IMR-90 (cell line): ENCODE results near the gene CDH23. TPM values are rescaled to one million over a fixed set of nuclear protein-coding genes. Genes with fewer than 3 reads are reported as not detected.

Source experiments
- ATAC-seq: fragments of 200-7000 bp; cut with Tn5 transposase; 2 replicates; pipeline ENCODE4 v1.9.1; 2020; ENCODE audit warnings: low read depth, mild to moderate bottlenecking, moderate library complexity
- BruUV-seq: library from RNA; stranded (reverse); fragments of 400-500 nt; replicated peaks from 2 replicates; lab custom pipeline; 2021; lab: Mats Ljungman, UMichigan
- CTCF ChIA-PET: fragments of 300-600 bp; formaldehyde crosslinking; extraction: SDS; loops from one replicate; lab custom pipeline; 2021; ENCODE audit warnings: antibody characterized with exemption; lab: Yijun Ruan, JAX
- POLR2A ChIA-PET: fragments of 300-600 bp; sonication (Branson Sonifier 250); formaldehyde crosslinking; loops from one replicate; lab custom pipeline; 2022; ENCODE audit warnings: antibody characterized with exemption; ENCODE audit not compliant: unreplicated experiment; lab: Charles Lee
- DNase-seq: peaks from one replicate; pipeline ENCODE4 v3.0.0; 2013
- H2AFZ ChIP-seq: replicated peaks from 2 replicates; pipeline ENCODE3; 2013; ENCODE audit warnings: low read length, mild to moderate bottlenecking; ENCODE audit not compliant: poor library complexity
- H2AK5ac ChIP-seq: 2 replicates; pipeline ENCODE4 v1.6.1; 2013; ENCODE audit warnings: low read depth, low read length, inconsistent platforms
- H2AK9ac ChIP-seq: replicated peaks from 2 replicates; pipeline ENCODE3; 2013; ENCODE audit warnings: mild to moderate bottlenecking, low read depth, low read length, moderate library complexity; ENCODE audit not compliant: poor library complexity
- H2BK120ac ChIP-seq: 2 replicates; pipeline ENCODE4 v1.6.1; 2013; ENCODE audit warnings: low read depth, low read length, inconsistent platforms
- H2BK15ac ChIP-seq: 3 replicates; pipeline ENCODE4 v1.6.1; 2013; ENCODE audit warnings: low read depth, low read length, inconsistent platforms
- H2BK20ac ChIP-seq: 2 replicates; pipeline ENCODE4 v1.6.1; 2013; ENCODE audit warnings: low read depth, mild to moderate bottlenecking, inconsistent platforms, low read length, moderate library complexity
- H2BK5ac ChIP-seq: 2 replicates; pipeline ENCODE4 v1.6.1; 2013; ENCODE audit warnings: mild to moderate bottlenecking, low read depth, low read length, inconsistent platforms; ENCODE audit not compliant: poor library complexity, severe bottlenecking
- H3K14ac ChIP-seq: replicated peaks from 2 replicates; pipeline ENCODE4 v1.6.1; 2013; ENCODE audit warnings: low read depth, low read length, inconsistent platforms
- H3K18ac ChIP-seq: 2 replicates; pipeline ENCODE4 v1.6.1; 2013; ENCODE audit warnings: low read depth, low read length, control low read depth
- H3K23ac ChIP-seq: 2 replicates; pipeline ENCODE4 v1.6.1; 2013; ENCODE audit warnings: low read depth, low read length, inconsistent platforms
- H3K27ac ChIP-seq: 2 replicates; pipeline ENCODE4 v1.5.1; 2013; ENCODE audit warnings: mild to moderate bottlenecking, control low read depth, low read length; ENCODE audit not compliant: insufficient read depth
- H3K27me3 ChIP-seq: 2 replicates; pipeline ENCODE4 v1.6.1; 2013; ENCODE audit warnings: low read length; ENCODE audit not compliant: control insufficient read depth, insufficient read depth
- H3K36me3 ChIP-seq: 2 replicates; pipeline ENCODE4 v1.6.1; 2013; ENCODE audit warnings: low read length, mixed read lengths; ENCODE audit not compliant: control insufficient read depth, insufficient read depth
- H3K4ac ChIP-seq: 2 replicates; pipeline ENCODE4 v1.6.1; 2013; ENCODE audit warnings: low read depth, low read length, inconsistent platforms
- H3K4me1 ChIP-seq: 2 replicates; pipeline ENCODE4 v1.6.1; 2013; ENCODE audit warnings: low read length, mixed read lengths; ENCODE audit not compliant: control insufficient read depth, insufficient read depth
- H3K4me2 ChIP-seq: 2 replicates; pipeline ENCODE4 v1.6.1; 2013; ENCODE audit warnings: low read depth, mild to moderate bottlenecking, control low read depth, low read length, moderate library complexity
- H3K4me3 ChIP-seq: 2 replicates; pipeline ENCODE4 v1.5.1; 2013; ENCODE audit warnings: low read depth, mild to moderate bottlenecking, control low read depth, low read length, moderate library complexity; ENCODE audit not compliant: insufficient read depth
- H3K56ac ChIP-seq: 2 replicates; pipeline ENCODE4 v1.6.1; 2013; ENCODE audit warnings: low read length, inconsistent platforms; ENCODE audit not compliant: insufficient read depth; ENCODE audit errors: extremely low read depth
- H3K79me1 ChIP-seq, 2 experiments: 2 replicates each; pipeline ENCODE4 v1.6.1; 2013; ENCODE audit warnings: low read length in 2 of 2, inconsistent platforms in 1 of 2, low read depth in 1 of 2
- H3K9ac ChIP-seq: 2 replicates; pipeline ENCODE4 v1.6.1; 2013; ENCODE audit warnings: low read depth, low read length, control low read depth
- H3K9me1 ChIP-seq: 2 replicates; pipeline ENCODE4 v1.6.1; 2013; ENCODE audit warnings: low read length, inconsistent platforms; ENCODE audit not compliant: insufficient read depth
- H3K9me3 ChIP-seq: 2 replicates; pipeline ENCODE4 v1.6.1; 2013; ENCODE audit warnings: low read length; ENCODE audit not compliant: control insufficient read depth, insufficient read depth
- H4K20me1 ChIP-seq: 2 replicates; pipeline ENCODE4 v1.6.1; 2013; ENCODE audit warnings: low read length, inconsistent platforms; ENCODE audit not compliant: insufficient read depth
- H4K5ac ChIP-seq: 2 replicates; pipeline ENCODE4 v1.6.1; 2013; ENCODE audit warnings: mild to moderate bottlenecking, low read depth, low read length, control low read depth
- H4K8ac ChIP-seq, 2 experiments: 2 replicates each; pipeline ENCODE4 v1.6.1; 2013; ENCODE audit warnings: low read depth in 2 of 2, low read length in 2 of 2, control low read depth in 1 of 2, inconsistent platforms in 1 of 2
- H4K91ac ChIP-seq: 2 replicates; pipeline ENCODE4 v1.6.1; 2013; ENCODE audit warnings: low read depth, low read length, inconsistent platforms; ENCODE audit not compliant: insufficient read depth
- BHLHE40 ChIP-seq: fragments of 150-350 bp; IDR thresholded peaks from 2 replicates; pipeline ENCODE4 v1.6.1; 2016; ENCODE audit warnings: mild to moderate bottlenecking, low read depth, low read length
- CEBPB ChIP-seq: IDR thresholded peaks from 2 replicates; pipeline ENCODE4 v1.6.1; 2012; ENCODE audit warnings: low read depth, low read length, improper control_type of control experiment
- ELK1 ChIP-seq: fragments of 150-350 bp; IDR thresholded peaks from 2 replicates; pipeline ENCODE4 v1.6.1; 2016; ENCODE audit warnings: low read depth, mild to moderate bottlenecking, low read length, moderate library complexity, borderline replicate concordance
- FOS ChIP-seq: fragments of 150-350 bp; IDR thresholded peaks from 2 replicates; pipeline ENCODE4 v1.6.1; 2016; ENCODE audit warnings: low read depth, low read length
- MAZ ChIP-seq: IDR thresholded peaks from 2 replicates; pipeline ENCODE4 v1.6.1; 2012; ENCODE audit warnings: low read depth, mild to moderate bottlenecking, low read length, improper control_type of control experiment, moderate library complexity, borderline replicate concordance
- RCOR1 ChIP-seq: IDR thresholded peaks from 2 replicates; pipeline ENCODE4 v1.6.1; 2012; ENCODE audit warnings: mild to moderate bottlenecking, low read length, improper control_type of control experiment; ENCODE audit not compliant: insufficient replicate concordance
- RFX5 ChIP-seq: IDR thresholded peaks from 2 replicates; pipeline ENCODE4 v1.8.0; 2012; ENCODE audit warnings: low read depth, mild to moderate bottlenecking, low read length, moderate library complexity
- WGBS, 2 experiments: methylation state at CpG; one replicate each; pipeline versions ENCODE4 v1.1.5 to v1.1.7; 2013; ENCODE audit warnings: missing lambda C conversion rate in 2 of 2; ENCODE audit not compliant: insufficient read length in 1 of 2; ENCODE audit errors: extremely low coverage in 2 of 2; 5-methylcytosine and 5-hydroxymethylcytosine counted together
- dilution Hi-C: fragments of 300-500 bp; cut with HindIII; formaldehyde crosslinking; loops from one replicate; pipeline ENCODE4 v1.14.3; 2018; ENCODE audit warnings: low sequenced_read_pairs; ENCODE audit not compliant: unreplicated experiment
- in situ Hi-C: fragments of 300-500 bp; cut with MboI; formaldehyde crosslinking; loops from 3 replicates; pipeline ENCODE4 v1.14.3; 2019; ENCODE audit warnings: low sequenced_read_pairs, inconsistent platforms, mixed read lengths
- intact Hi-C: fragments of 100-400 bp; cut with micrococcal nuclease; formaldehyde crosslinking; loops from 2 replicates; pipeline ENCODE4 v1.10.0; 2022
- polyA plus RNA-seq, 3 experiments: library from polyadenylated mRNA; depleted of rRNA; stranded (reverse); fragments of >200 nt; gene quantifications; 2 replicates each; pipeline ENCODE4 v1.2.3, GENCODE V29; 2012; ENCODE audit warnings: low replicate concordance in 1 of 3
- total RNA-seq: library from RNA; depleted of rRNA; stranded (reverse); fragments of >200 nt; gene quantifications from 2 replicates; pipeline ENCODE4 v1.2.3, GENCODE V29; 2012

CDH23 gene
- total and polyA plus RNA-seq, 2 of the 4 experiments (the other 2 are of a cell fraction), result under 0.01 to 0.03 TPM

- H3K23ac ChIP-seq, result no peak overlapping the region
- in situ Hi-C loops, result no loop called here
- ChIA-PET CTCF (interaction anchor here (1.3 kb wide), 1 partner anchor 74 kb away, joined by 6 read pairs; no protein-coding TSS in a partner anchor), POLR2A (no interaction called here)
- 80% methylated on average over 3 of the region's 9 CpGs; no CpG with 5 or more reads in 1 of the 2 experiments for WGBS, 2 experiments
- H3K4ac ChIP-seq, result no peak overlapping the region
- H2BK5ac ChIP-seq, result no peak overlapping the region
- TF ChIP-seq MAZ (no peak), FOS (no peak), CEBPB (no peak), BHLHE40 (no peak), ELK1 (no peak), RCOR1 (no peak), RFX5 (no peak)
- peaks cover 4 to 11% of the 10 kb centered on the region in 2 experiments; a peak in 3 of 4 replicates for H3K79me1 ChIP-seq
- intact Hi-C loops, result no loop called here
- H3K9me3 ChIP-seq, result no peaks in the 10 kb centered on the region
- H3K4me3 ChIP-seq, result no peak overlapping the region
- no peak overlapping the region for H3K14ac ChIP-seq
- no peak overlapping the region for H4K91ac ChIP-seq
- peaks cover 3% of the 10 kb centered on the region; the same call in 1 of the 2 replicates for H3K9me1 ChIP-seq
- no peak overlapping the region for H2AFZ ChIP-seq
- no peak overlapping the region for H2BK120ac ChIP-seq
- no peak overlapping the region for H3K18ac ChIP-seq
- no peak overlapping the region for H3K27ac ChIP-seq
- no peak overlapping the region for H3K9ac ChIP-seq
- dilution Hi-C loops, result no loop called here
- no peak overlapping the region for H2AK5ac ChIP-seq
- H2BK20ac ChIP-seq, result no peak overlapping the region
- no peak overlapping the region for H2BK15ac ChIP-seq
- no peak overlapping the region for H3K56ac ChIP-seq
- ATAC-seq, result no peak
- H3K36me3 ChIP-seq, result peaks cover 72% of the 10 kb centered on the region
- no peaks in the 10 kb centered on the region for H3K4me1 ChIP-seq
- H4K20me1 ChIP-seq, result peaks cover 19% of the 10 kb centered on the region
- DNase-seq, result peak; percentile 49
- no TSS peak for BruUV-seq
- no peak overlapping the region for H2AK9ac ChIP-seq
- no peak overlapping the region for H4K5ac ChIP-seq
- H3K27me3 ChIP-seq, result no peaks in the 10 kb centered on the region
- H4K8ac ChIP-seq, result no peak overlapping the region
- no peak overlapping the region for H3K4me2 ChIP-seq
Measured at GRCh38 chr10:71821909-71822763, 425.4 kb downstream of the CDH23 start.
